Fibroblast of pulmonary artery (primary cell): ENCODE data around the gene CDCP1.
A peak's percentile ranks its signal among the peaks of the same experiment; 100 is the strongest.

Experiments
- DNase-seq: peaks from one replicate; pipeline ENCODE4 v3.0.0-alpha.2; 2010; ENCODE audit warnings: low read depth
- H3K4me3 ChIP-seq: replicated peaks from 2 replicates; pipeline ENCODE4 v1.5.1; 2011; ENCODE audit warnings: low read depth, mild to moderate bottlenecking, control low read depth, low read length, moderate library complexity
- CTCF ChIP-seq: IDR thresholded peaks from 2 replicates; pipeline ENCODE4 v1.5.1; 2011; ENCODE audit warnings: mild to moderate bottlenecking, control low read depth, low read length, inconsistent platforms; ENCODE audit errors: missing control alignments

The CDCP1 gene

GRCh38 chr3:45087155-45087554 is 59.0 kb downstream of the CDCP1 start:
- TF ChIP-seq CTCF: no peak
- DNase-seq: peak; percentile 45
- no peak overlapping the region for H3K4me3 ChIP-seq

GRCh38 chr3:45084820-45085816 is 61.1 kb downstream of the CDCP1 start:
- DNase-seq: peak; percentile 78
- no peak overlapping the region for H3K4me3 ChIP-seq
- no peak for TF ChIP-seq CTCF

- no peak for DNase-seq
- no peak overlapping the region for H3K4me3 ChIP-seq
- TF ChIP-seq CTCF: no peak
Observed at GRCh38 chr3:45084361-45084760, 61.8 kb downstream of the CDCP1 start.

GRCh38 chr3:45083023-45083422 is 63.2 kb downstream of the CDCP1 start:
- no peak for TF ChIP-seq CTCF
- DNase-seq: no peak
- no peak overlapping the region for H3K4me3 ChIP-seq

GRCh38 chr3:45082142-45082538 is 64.0 kb downstream of the CDCP1 start:
- TF ChIP-seq CTCF: no peak
- H3K4me3 ChIP-seq: no peak overlapping the region
- DNase-seq: peak; percentile 54

GRCh38 chr3:45081506-45082141 is 64.6 kb downstream of the CDCP1 start:
- no peak for TF ChIP-seq CTCF
- no peak for DNase-seq
- no peak overlapping the region for H3K4me3 ChIP-seq

- TF ChIP-seq CTCF: no peak
- DNase-seq: no peak
- H3K4me3 ChIP-seq: no peak overlapping the region
Observed at GRCh38 chr3:45080824-45081223, 65.4 kb downstream of the CDCP1 start.
